NT2/D1 (cell line): ENCODE data around the gene OCIAD1.

ENCODE experiments used
- SUZ12 ChIP-seq: IDR thresholded peaks from 2 replicates; pipeline ENCODE4 v1.6.1; 2011; ENCODE audit not compliant: insufficient read length, insufficient read depth; ENCODE audit errors: extremely low read depth
- YY1 ChIP-seq: IDR thresholded peaks from 2 replicates; pipeline ENCODE4 v1.6.1; 2011; ENCODE audit not compliant: insufficient read length, insufficient read depth

- TF ChIP-seq YY1 (no peak), SUZ12 (no peak)
These were observed 29.7 kb upstream of the OCIAD1 start for GRCh38 chr4:48801016-48801715.
